ENCODE results near the gene CRYL1. TPM values are rescaled to one million over a fixed set of nuclear protein-coding genes. Genes with fewer than 3 reads are reported as not detected.

The CRYL1 gene
- total RNA-seq, 2 donors from 2014 or later, result 5.2 to 9.0 TPM

DNA sequence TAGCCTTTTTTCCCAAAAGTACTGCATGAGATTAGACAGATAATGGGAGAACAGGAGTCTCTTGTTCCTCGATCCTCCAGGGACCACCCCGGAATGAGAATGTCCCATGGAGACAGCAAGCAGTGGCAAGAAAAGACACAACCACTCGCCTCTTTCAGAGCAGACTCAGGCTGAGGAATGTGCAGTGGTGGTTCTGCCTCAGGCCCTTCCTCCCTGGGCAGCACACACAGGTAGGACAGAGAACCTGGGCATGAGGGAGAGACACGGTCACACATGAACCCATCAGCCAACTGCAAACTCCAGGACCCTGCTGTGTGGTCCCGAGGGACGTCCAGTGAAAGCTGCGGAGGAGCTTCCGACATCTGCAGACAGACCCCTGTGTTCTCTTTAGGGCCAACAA, 31.0 kb downstream of the CRYL1 start:
- ATAC-seq, result no peak
- Mint-ChIP-seq H3K27ac (no peak overlapping the region), H3K36me3 (no peaks in the 10 kb centered on the region), H3K9me3 (no peaks in the 10 kb centered on the region), H3K4me3 (no peak overlapping the region), H3K4me1 (ENCODE audit: low read depth in 2 of 2) (peaks cover 0 to 6% of the 10 kb centered on the region in 2 donors), H3K27me3 (no peaks in the 10 kb centered on the region)
- DNase-seq (ENCODE audit: low spot score), result no peak

DNA sequence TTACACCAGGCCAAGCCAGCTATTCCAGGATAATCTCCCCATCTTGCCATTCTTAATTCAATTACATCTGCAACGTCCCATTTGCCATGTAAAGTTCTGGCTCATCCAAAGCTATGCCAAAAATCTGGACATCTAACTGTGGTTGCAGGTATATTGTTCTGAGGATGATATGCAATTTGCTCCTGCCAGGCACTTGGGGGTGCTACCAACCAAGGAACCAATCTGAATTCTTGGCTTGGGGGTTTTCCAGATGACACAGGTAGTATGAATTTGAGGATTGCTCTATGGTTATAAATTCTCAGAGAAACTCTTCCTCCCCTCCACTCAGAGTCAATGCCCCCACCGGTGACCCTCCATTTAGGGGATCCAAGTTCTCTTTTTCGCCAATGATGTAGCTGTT, 33.0 kb downstream of the CRYL1 start:
- DNase-seq (ENCODE audit: low spot score) (no peak), ATAC-seq (no peak)
- H3K4me3 Mint-ChIP-seq, result no peak overlapping the region
- H3K36me3 Mint-ChIP-seq, result no peaks in the 10 kb centered on the region
- H3K27ac Mint-ChIP-seq, result no peak overlapping the region
- H3K9me3 Mint-ChIP-seq, result no peaks in the 10 kb centered on the region
- H3K4me1 Mint-ChIP-seq (ENCODE audit: low read depth in 2 of 2), result peaks cover 0 to 6% of the 10 kb centered on the region in 2 donors
- no peaks in the 10 kb centered on the region for H3K27me3 Mint-ChIP-seq

DNA sequence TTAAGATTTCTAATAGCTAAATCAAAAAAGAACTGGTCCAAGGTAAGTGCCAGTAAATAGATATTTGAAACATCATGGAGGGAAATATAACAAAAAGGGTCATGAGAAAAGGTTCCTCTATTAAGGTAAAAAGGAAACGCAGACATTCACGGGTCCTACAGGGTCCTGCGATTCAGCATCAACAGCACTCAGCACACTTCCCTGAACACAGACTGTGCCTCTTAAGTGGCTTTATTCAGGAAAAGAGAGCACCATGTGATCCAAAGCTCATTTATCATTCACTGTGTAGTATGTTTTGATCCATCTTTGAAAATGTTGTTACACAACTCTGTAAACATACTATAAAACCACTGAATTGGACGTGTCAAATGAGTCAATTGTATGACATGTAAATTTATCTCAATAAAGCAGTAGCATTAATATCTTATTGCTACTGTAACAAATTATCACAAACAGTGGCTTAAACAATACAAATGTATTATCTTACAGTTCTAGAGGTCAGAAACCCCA, 33.7 kb downstream of the CRYL1 start:
- Mint-ChIP-seq H3K4me3 (no peak overlapping the region), H3K27me3 (no peaks in the 10 kb centered on the region), H3K36me3 (no peaks in the 10 kb centered on the region), H3K9me3 (no peaks in the 10 kb centered on the region), H3K4me1 (ENCODE audit: low read depth in 2 of 2) (peaks cover 0 to 6% of the 10 kb centered on the region in 2 donors), H3K27ac (no peak overlapping the region)
- no peak for DNase-seq (ENCODE audit: low spot score)
- ATAC-seq, result no peak

DNA sequence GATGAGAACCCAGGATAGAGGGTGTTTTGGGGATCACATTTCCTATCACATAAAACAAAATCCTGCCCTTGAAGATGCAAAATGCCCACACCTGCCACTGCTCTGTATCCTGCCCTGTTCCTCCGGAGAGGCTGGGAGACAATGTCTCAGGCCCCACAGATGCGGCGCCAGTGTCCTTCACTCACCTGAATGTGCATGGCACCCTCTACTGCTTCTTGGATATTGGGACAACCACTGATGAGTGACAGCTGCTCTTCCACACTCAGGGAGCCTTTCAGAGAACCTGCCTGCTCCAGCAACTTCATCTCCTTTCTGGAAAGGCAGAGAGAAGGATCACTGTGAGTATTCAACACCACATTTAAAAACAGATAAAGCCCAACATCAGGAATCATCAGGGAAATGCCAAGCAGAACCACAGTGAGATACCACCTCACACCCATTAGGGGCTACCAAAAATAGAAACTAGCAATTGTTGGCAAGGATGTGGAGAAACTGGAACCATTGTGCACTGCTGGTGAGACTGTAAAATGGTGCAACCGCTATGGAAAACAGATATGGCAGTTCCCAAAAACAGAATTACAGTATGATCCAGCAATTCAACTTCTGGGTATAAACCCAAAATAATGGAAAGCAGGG, 36.4 kb downstream of the CRYL1 start:
- DNase-seq (ENCODE audit: low spot score) (no peak), ATAC-seq (no peak)
- no peaks in the 10 kb centered on the region for H3K36me3 Mint-ChIP-seq
- H3K4me3 Mint-ChIP-seq, result no peak overlapping the region
- no peaks in the 10 kb centered on the region for H3K27me3 Mint-ChIP-seq
- H3K9me3 Mint-ChIP-seq, result no peaks in the 10 kb centered on the region
- H3K27ac Mint-ChIP-seq, result no peak overlapping the region
- no peaks in the 10 kb centered on the region for H3K4me1 Mint-ChIP-seq (ENCODE audit: low read depth in 2 of 2)

DNA sequence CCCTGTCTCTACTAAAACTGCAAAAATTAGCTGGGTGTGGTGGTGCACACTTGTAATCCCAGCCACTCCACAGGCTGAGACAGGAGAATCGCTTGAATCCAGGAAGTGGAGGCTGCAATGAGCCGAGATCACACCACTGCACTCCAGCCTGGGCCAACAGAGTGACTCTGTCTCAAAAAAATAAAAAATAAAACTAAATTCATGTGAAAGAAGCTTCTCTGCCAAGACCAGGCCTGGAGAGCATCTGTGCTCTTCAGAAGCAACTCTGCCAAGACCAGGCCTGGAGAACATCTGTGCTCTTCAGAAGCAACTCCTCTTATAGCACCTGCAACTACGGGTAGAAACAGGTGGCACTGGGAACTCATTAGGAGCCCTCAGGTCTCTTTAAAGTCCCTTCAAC, 37.7 kb downstream of the CRYL1 start:
- H3K27me3 Mint-ChIP-seq, result no peaks in the 10 kb centered on the region
- no peaks in the 10 kb centered on the region for H3K9me3 Mint-ChIP-seq
- no peak overlapping the region for H3K4me3 Mint-ChIP-seq
- no peaks in the 10 kb centered on the region for H3K4me1 Mint-ChIP-seq (ENCODE audit: low read depth in 2 of 2)
- no peaks in the 10 kb centered on the region for H3K36me3 Mint-ChIP-seq
- no peak overlapping the region for H3K27ac Mint-ChIP-seq
- ATAC-seq (no peak), DNase-seq (ENCODE audit: low spot score) (no peak)

DNA sequence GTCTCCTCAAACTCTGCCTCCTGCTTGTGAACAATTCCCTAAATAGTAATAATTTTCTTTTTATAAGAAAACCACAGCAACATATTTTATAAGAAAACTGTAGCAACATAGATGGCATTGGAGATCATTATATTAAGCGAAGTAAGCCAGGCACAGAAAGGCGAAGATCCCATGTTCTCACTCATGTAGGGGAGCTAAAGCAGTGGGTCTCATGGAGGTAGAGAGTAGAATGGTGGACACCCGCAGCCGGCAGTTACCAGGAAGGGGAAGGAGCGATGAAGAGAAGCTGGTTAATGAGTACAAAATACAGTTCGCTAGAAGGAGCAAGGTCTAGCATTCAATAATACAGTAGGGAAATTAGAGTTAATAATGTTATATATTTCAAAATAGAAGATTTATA, 42.9 kb downstream of the CRYL1 start:
- DNase-seq (ENCODE audit: low spot score) (no peak), ATAC-seq (no peak)
- Mint-ChIP-seq H3K4me3 (no peak overlapping the region), H3K27ac (no peak overlapping the region), H3K9me3 (no peaks in the 10 kb centered on the region), H3K36me3 (no peaks in the 10 kb centered on the region), H3K27me3 (peaks cover 0 to 4% of the 10 kb centered on the region in 2 donors), H3K4me1 (ENCODE audit: low read depth in 2 of 2) (no peaks in the 10 kb centered on the region)

DNA sequence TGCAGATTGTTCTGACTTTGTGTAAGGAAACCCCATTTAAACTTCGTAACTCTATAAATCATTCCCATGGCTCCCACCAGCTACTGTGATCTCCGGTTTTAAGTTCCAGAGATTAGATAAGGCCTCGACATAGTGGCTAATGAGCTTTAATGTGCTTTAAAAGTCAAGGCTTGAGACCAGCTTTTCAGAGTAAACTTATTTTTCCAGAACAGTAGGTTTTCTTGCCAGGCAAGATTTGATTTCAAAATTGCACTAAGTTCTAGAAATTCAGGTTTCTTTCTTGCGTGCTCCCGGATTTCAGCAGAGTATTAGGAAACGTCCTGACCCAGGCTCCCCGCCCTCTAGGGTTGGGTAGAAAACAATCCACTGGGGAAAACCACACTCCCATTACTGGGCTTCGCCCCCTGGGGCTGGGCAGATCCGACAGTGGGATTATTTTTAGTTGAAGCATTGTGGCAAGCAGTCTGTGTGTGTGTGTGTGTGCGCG, 43.3 kb downstream of the CRYL1 start:
- H3K27ac Mint-ChIP-seq, result no peak overlapping the region
- H3K9me3 Mint-ChIP-seq, result no peaks in the 10 kb centered on the region
- DNase-seq (ENCODE audit: low spot score) (no peak), ATAC-seq (no peak)
- no peak overlapping the region for H3K4me3 Mint-ChIP-seq
- H3K27me3 Mint-ChIP-seq, result peaks cover 0 to 4% of the 10 kb centered on the region in 2 donors
- no peaks in the 10 kb centered on the region for H3K36me3 Mint-ChIP-seq
- H3K4me1 Mint-ChIP-seq (ENCODE audit: low read depth in 2 of 2), result no peaks in the 10 kb centered on the region

DNA sequence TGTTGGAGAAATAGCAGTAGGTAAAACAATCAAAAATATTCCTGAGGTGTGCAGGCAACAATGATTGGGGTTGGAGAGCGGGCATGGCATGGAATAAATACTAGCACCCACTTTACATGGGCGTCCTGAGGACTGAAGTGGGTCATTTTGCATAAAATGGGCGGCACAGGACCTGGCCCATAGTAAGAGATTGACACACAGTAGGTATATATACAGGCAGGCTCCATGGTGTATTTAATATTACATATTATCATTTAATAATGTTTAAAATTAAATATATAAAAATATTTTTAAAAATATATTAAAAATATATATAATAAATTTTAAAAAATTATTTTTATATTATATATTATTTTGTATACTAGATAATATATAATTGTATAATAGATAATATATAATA, 48.3 kb downstream of the CRYL1 start:
- Mint-ChIP-seq H3K9me3 (no peaks in the 10 kb centered on the region), H3K36me3 (no peaks in the 10 kb centered on the region), H3K27me3 (peaks cover 0 to 4% of the 10 kb centered on the region in 2 donors), H3K27ac (no peak overlapping the region), H3K4me3 (no peak overlapping the region), H3K4me1 (ENCODE audit: low read depth in 2 of 2) (peaks cover 13 to 20% of the 10 kb centered on the region in 2 donors)
- DNase-seq (ENCODE audit: low spot score) (no peak), ATAC-seq (no peak)

DNA sequence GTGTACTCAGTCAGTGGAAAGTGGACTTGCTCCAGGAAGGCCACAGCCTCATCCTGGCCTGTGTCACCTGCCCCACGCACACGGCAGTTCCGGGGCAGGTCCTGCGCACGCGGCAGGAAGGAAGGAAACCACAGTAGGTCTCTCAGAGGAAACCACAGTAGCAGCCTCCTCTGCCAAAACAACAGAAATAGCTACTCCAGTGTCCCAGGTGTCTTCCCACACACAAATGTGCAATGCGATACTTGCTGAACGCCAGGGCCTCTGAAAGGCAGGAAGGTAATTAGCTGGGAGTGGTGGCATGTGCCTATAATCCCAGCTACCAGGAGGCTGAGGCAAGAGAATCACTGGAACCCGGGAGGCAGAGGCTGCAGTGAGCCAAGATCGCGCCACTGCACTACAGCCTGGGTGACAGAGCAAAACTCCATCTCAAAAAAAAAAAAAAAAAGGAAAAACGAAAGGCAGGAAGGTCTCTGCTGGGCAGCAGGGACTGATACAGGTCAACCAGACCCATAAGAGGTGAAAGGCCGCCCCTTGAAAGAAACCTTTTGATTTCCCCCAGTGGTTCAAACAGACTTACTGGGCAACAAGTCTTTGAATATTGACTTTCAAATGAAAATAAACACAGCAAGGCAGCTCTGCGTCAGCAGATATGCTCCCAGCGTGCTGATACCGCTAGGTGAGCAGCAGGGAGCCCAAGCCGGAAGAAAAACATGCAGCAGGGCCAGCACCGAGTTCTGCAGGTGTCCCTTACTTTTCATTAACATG, 49.5 kb downstream of the CRYL1 start:
- peaks cover 13 to 20% of the 10 kb centered on the region in 2 donors for H3K4me1 Mint-ChIP-seq (ENCODE audit: low read depth in 2 of 2)
- DNase-seq (ENCODE audit: low spot score), result peak; percentile 65
- H3K27ac Mint-ChIP-seq, result peak overlapping the region; percentile 56 to 57
- peak overlapping the region; percentile 69 for H3K4me3 Mint-ChIP-seq
- ATAC-seq, result peak; percentile 89 to 97
- H3K9me3 Mint-ChIP-seq, result no peaks in the 10 kb centered on the region
- peaks cover 0 to 4% of the 10 kb centered on the region in 2 donors for H3K27me3 Mint-ChIP-seq
- no peaks in the 10 kb centered on the region for H3K36me3 Mint-ChIP-seq

DNA sequence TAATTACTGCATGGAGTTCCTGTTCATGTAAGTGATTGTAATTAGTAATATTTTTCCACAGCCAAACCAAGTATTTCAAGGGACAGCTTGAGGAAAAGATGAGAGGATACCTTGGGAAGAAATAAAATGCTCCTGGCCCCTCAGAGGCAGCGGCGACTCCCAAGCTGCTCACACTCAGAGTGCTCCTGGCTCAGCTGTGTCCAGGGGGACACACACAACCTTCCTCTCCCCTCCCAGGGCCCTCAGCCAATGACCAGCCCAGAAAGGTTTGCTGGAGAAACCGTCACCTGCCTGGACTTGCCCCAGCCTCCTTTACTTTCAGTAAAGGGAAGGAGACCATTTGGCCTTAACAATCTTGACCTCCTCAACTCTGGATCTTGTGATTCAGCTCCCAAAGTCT, 51.1 kb downstream of the CRYL1 start:
- Mint-ChIP-seq H3K4me3 (no peak overlapping the region), H3K9me3 (no peaks in the 10 kb centered on the region), H3K4me1 (ENCODE audit: low read depth in 2 of 2) (peaks cover 13 to 20% of the 10 kb centered on the region in 2 donors), H3K27me3 (peaks cover 0 to 4% of the 10 kb centered on the region in 2 donors), H3K36me3 (no peaks in the 10 kb centered on the region), H3K27ac (peak overlapping the region in 1 of 2 donors; percentile 56)
- DNase-seq (ENCODE audit: low spot score) (no peak), ATAC-seq (no peak)

DNA sequence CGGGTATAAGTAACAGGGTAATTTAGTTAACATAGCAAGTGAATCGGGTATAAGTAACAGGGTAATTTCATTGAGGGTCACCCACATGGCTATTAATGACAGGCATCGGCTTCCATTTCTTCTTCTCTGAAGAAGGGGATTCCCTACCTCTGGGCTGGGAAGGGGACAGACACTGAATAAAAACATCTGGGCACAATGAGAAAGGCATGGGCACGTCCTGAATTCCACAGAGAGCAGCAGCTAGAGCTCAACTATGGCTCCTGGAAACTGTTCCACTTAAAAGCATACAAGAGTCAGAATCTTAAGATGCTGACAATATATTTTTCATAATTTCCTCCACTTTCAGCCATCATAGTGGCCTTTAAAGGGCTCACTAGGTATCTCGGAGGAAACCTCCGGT, 51.8 kb downstream of the CRYL1 start:
- ATAC-seq, result no peak
- no peaks in the 10 kb centered on the region for H3K9me3 Mint-ChIP-seq
- peaks cover 13 to 20% of the 10 kb centered on the region in 2 donors for H3K4me1 Mint-ChIP-seq (ENCODE audit: low read depth in 2 of 2)
- no peak for DNase-seq (ENCODE audit: low spot score)
- no peaks in the 10 kb centered on the region for H3K27me3 Mint-ChIP-seq
- no peak overlapping the region for H3K4me3 Mint-ChIP-seq
- H3K36me3 Mint-ChIP-seq, result no peaks in the 10 kb centered on the region
- peak overlapping the region; percentile 24 to 37 for H3K27ac Mint-ChIP-seq

DNA sequence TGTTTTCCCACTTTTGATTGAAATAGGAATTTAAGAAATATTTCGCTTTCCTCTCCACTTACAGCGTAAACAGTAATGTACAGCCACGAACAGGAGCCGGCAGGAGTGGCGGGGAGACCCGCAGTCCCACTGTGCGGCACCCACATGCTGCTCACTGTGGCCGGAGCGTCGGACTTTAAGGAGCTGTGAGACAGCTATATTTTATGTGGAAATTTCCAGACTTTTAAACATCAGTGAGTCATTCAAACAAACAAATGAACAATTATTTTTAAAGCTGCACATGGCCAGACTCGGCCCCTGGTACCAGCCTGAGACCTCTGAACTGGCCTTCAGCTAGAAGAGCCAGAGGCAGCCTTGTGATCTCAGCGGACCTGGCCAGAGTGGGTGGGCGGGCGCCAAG, 52.5 kb downstream of the CRYL1 start:
- Mint-ChIP-seq H3K4me3 (no peak overlapping the region), H3K27me3 (no peaks in the 10 kb centered on the region), H3K36me3 (no peaks in the 10 kb centered on the region), H3K4me1 (ENCODE audit: low read depth in 2 of 2) (peaks cover 13 to 20% of the 10 kb centered on the region in 2 donors), H3K9me3 (no peaks in the 10 kb centered on the region), H3K27ac (peak overlapping the region; percentile 24 to 37)
- DNase-seq (ENCODE audit: low spot score) (no peak), ATAC-seq (no peak)

DNA sequence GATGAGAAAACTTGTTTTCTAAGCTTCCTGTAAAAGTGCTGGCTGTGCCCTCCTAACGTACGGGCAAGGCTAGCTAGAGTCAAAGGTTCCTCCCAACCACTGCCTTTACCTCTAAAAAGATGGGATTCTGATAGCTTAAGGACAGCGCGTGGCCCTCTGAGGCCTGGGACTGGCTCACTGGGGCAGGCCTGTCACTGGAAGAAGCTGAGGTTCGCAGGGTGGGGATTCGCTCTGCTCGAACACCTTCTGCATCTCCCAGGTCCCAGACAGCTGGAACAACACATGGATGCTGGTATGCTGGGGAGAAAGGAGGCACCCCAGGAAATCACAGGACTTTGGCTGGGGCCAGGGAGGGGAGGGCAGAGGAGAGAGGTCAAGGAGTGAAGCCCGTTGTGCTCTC, 53.1 kb downstream of the CRYL1 start:
- no peak for ATAC-seq
- H3K27ac Mint-ChIP-seq, result no peak overlapping the region
- no peak for DNase-seq (ENCODE audit: low spot score)
- H3K27me3 Mint-ChIP-seq, result no peaks in the 10 kb centered on the region
- no peak overlapping the region for H3K4me3 Mint-ChIP-seq
- no peaks in the 10 kb centered on the region for H3K36me3 Mint-ChIP-seq
- peaks cover 13 to 20% of the 10 kb centered on the region in 2 donors for H3K4me1 Mint-ChIP-seq (ENCODE audit: low read depth in 2 of 2)
- no peaks in the 10 kb centered on the region for H3K9me3 Mint-ChIP-seq

DNA sequence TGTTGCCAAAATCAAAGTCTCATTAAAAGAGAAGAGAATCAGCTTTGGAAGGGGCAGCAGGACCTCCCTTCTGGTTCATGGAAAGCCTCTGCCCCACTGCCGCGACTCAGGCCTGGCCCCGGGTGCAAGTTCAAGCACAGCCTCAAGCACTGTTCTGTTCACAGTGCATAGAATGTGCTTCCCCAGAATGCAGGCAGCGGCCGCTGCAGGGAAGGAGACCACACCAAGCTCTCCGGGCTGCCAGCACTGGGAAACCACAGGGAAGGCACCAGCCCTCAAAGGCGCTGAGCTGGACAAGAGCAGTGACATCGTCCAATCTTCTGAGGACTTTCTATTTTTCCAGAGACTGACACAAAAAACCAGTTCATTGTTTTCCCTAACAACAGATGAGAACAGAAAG, 55.5 kb downstream of the CRYL1 start:
- no peak overlapping the region for H3K4me3 Mint-ChIP-seq
- no peaks in the 10 kb centered on the region for H3K27me3 Mint-ChIP-seq
- no peak for ATAC-seq
- DNase-seq (ENCODE audit: low spot score), result no peak
- H3K36me3 Mint-ChIP-seq, result no peaks in the 10 kb centered on the region
- H3K9me3 Mint-ChIP-seq, result no peaks in the 10 kb centered on the region
- no peak overlapping the region for H3K27ac Mint-ChIP-seq
- peaks cover 0 to 3% of the 10 kb centered on the region in 2 donors for H3K4me1 Mint-ChIP-seq (ENCODE audit: low read depth in 2 of 2)

Measured in natural killer cell treated with Interleukin-12 subunit alpha and Interleukin-12 subunit beta and Interleukin-15 and Interleukin-18, amount 100 ng/mL, for 72 hours (primary cell).